Activated CD4-positive, CD25-positive, alpha-beta regulatory T cell (primary cell): Measurements from ENCODE around the gene UGT2B11.
"Not testable (repeated sequence)": the region's sequence is repeated elsewhere in the genome, so short reads cannot be mapped to it uniquely, and the experiment has no call there.

Experiments used
- DNase-seq, 4 experiments: peaks; one replicate each; lab custom pipeline; 2025; lab: John Stamatoyannopoulos, UW

The UGT2B11 gene

DNA sequence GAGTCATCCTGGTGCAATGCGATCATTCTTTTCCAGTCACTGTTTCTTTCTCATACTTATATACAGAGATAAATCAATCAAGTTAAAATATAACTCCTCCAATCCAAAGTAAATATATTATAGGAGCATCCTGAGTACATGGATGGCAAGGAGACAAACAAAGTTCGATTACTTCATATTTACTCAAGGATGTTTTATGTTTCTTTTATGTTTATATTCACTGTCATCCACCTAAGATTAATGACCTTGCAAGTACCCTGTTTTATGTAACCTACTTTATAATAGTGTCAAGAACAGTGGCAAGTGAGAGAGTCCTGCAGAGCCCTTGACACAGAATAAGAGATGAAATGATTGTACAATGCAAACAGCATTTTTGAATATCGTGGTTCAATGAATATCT lies at the start of gene UGT2B11:
Gene UGT2B11, minus strand, starts transcription at position 33 of the 400 bp plus-strand sequence. Its CDS starts 26 bp downstream, at position 7.
- DNase-seq = no peak

DNA sequence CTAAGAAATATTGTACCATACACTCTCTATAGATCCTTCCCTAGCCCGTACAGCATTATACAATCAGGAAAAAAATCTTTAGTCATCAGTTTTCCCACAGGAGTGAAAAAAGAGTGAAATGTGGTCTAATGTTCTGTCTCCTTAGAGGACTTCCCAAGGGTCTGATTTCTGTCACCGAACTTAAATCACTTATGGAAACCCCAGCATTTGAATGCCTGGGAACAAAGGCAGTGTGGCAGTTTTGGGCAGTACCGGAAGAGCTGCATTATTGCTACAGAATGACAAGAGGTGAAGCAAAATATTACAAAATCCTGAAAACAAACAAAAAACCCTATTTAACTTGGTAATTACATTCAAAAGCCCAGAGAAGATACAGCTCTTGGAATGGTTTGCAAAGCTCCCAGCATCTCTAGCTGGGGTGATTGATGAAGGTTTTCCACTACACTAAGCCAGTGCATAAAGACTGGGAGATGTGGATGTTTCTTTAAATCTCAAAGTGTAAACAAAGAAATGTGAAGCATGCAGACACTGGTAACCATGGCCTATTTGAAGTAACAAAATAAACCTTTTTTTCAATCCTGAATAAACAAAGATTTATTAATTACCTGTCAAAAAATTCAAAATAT lies 38.7 kb upstream of the UGT2B11 start:
- not testable (repeated sequence) for DNase-seq

DNA sequence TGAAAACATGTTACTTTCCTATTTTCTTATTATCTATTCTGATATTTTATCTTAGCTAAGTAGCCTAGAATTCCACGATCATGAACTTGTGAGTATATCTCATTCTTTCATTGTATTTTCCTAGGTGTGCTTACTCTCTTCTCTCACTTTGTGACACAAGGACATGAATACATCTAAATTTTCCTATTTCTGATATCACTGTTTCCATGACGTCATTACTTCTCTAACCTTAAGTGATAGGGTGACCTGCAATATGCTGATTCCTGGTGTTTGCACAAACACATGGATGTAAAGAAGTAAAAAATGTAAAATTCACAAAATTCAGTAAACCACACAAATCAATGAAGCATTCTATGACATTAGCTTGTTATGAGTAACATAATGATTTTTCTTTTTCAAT lies 36.3 kb upstream of the UGT2B11 start:
- not testable (repeated sequence) for DNase-seq

DNA sequence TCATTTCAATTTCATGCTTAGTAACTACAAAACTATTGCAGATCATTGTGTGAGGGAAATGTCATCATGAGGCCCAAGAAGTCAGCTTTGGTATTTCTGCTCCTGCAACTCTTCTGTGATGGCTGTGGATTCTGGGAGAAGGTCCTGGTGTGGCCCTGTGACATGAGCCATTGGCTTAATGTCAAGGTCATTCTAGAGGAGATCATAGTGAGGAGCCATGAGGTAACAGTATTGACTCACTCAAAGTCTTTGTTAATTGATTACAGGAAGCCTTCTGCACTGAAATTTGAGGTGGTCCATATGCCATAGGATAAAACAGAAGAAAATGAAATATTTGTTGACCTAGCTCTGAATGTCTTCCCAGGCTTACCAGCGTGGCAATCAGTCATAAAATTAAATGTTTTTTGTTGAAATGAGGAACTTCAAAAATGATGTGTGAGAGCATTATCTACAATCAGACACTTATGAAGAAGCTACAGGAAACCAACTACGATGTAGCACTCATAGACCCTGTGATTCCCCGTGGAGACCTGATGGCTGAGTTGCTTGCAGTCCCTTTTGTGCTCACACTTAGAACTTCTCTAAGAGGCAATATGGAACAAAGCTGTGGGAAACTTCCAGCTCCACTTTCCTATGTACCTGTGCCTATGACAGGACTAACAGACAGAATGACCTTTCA lies 28.2 kb upstream of the UGT2B11 start:
- DNase-seq = not testable (repeated sequence)

DNA sequence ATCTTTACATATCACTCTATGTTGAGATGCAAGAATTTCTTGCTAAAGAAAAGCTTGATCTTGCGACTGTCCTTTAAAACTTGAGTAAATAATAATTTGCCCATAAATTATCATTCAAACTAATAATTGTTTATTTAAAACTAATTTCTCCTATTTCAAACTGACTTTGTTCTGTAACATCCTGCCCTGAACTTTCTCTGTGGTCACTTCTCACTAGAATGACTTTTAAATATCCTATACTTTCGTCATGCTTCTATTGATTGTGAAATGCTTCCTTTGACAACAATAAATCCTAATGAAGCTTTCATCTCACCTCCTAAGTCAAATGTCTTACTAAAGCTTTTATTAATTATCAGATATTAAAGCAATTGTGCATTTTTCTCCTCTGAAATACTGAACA lies 27.2 kb upstream of the UGT2B11 start:
- DNase-seq = not testable (repeated sequence)

DNA sequence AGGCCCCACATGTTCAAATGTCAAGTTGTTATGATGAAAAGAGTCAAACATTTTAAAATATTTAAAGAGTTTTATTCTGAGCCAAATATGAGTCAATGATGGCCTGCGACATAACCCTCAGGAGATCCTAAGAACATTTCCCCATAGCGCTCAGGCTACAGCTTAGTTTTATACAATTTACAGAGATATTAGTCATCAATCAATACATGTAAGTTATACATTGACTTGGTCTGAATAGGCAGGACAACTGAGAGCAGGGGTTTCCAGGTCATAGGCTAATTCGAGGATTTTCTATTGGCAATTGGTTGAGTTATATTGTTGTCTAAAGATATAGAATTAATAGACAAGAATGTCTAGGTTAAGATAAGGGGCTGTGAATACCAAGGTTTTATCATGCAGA lies 26.2 kb upstream of the UGT2B11 start:
- not testable (repeated sequence) for DNase-seq

GRCh38 chr4:69239557-69240168 lies 25.1 kb upstream of the UGT2B11 start:
- no peak for DNase-seq

- no peak for DNase-seq
These were observed 24.5 kb upstream of the UGT2B11 start for GRCh38 chr4:69239092-69239491.

DNA sequence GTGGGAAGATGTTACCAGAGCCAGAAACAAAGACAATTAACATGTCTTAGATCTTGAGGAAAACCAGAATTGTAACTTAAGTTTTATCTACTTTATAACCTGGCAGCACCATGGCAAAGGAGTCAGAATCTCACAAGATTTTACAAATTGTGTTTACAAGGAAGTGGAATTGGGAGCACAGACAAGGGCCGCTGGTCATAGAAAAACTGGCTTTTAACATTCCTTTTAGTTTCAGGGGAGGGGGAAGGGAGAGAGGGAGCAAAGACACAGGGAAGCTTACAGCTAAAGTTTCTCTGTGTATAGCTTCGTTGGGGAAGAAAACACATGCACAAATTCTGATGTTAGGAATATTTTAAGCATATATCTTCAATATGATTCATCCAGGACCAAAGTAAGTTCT lies 10.3 kb upstream of the UGT2B11 start:
- DNase-seq = no peak

- not testable (repeated sequence) for DNase-seq
These were observed 8.7 kb upstream of the UGT2B11 start for GRCh38 chr4:69223277-69223676.

DNA sequence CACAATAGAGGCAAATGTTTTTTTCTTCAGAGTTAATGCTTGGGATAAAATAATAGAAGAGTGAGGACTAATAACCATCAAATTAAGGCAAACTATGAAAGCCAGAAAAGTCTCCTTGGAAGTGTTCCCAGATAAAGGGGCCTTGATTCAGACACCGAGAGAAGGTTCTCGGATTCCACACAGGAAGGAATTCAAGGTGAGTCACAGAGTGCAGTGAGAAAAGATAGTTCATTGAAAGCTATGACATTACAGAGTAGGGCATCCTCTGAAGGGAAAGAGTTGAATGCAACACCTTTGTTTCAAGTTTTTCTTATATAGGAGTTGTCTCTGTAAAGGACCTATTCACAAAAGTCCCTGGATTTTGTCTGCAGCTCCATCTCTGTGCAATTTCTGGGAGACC lies 3.9 kb upstream of the UGT2B11 start:
- DNase-seq = not testable (repeated sequence)

GRCh38 chr4:69210911-69211310 lies 3.6 kb downstream of the UGT2B11 start:
- no peak for DNase-seq

GRCh38 chr4:69198506-69198905 lies 16.0 kb downstream of the UGT2B11 start:
- DNase-seq = not testable (repeated sequence)

GRCh38 chr4:69196209-69196965 lies 18.2 kb downstream of the UGT2B11 start:
- no peak for DNase-seq

GRCh38 chr4:69194166-69194565 lies 20.4 kb downstream of the UGT2B11 start:
- no peak for DNase-seq

GRCh38 chr4:69191905-69192304 lies 22.6 kb downstream of the UGT2B11 start:
- DNase-seq = not testable (repeated sequence)

- not testable (repeated sequence) for DNase-seq
These were observed 23.9 kb downstream of the UGT2B11 start for GRCh38 chr4:69190621-69191020.

- DNase-seq = not testable (repeated sequence)
These were observed 32.9 kb downstream of the UGT2B11 start for GRCh38 chr4:69181519-69182169.

GRCh38 chr4:69179817-69180216 lies 34.7 kb downstream of the UGT2B11 start:
- DNase-seq = not testable (repeated sequence)

DNA sequence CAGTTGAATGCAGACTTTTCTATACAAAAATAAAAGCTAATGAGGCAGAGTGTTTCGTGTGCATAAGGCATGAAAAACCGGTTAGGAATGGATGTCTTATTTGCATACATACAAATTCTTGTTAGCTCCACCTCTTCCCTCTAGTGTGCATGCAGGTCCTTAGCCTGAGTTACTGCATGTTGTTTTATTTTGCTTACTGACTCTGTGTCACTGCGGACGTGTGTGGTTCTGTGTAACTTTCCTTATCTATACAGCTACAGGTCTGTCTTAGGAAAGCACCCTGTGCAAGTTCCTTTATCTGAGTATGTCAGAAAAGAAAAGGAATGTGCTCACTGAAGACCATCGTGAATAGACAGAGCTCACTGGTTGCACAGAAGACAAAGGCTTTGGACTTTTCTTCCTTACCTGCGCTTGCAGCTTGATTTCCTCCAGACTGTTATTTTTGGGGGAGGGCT lies 35.8 kb downstream of the UGT2B11 start:
- not testable (repeated sequence) for DNase-seq

GRCh38 chr4:69170233-69171134 lies 44.1 kb downstream of the UGT2B11 start:
- DNase-seq = peak in 1 of 4 experiments; percentile 0
